Activated effector memory CD4-positive, alpha-beta T cell treated with anti-CD3 and anti-CD28 coated beads, Interleukin-2, amount 50 U/mL, for 16 hours (primary cell): ENCODE measurements around the gene MELTF.

ENCODE experiments used
- DNase-seq: peaks from one replicate; pipeline ENCODE4 v3.0.0-alpha.2; 2020

The MELTF gene

DNA sequence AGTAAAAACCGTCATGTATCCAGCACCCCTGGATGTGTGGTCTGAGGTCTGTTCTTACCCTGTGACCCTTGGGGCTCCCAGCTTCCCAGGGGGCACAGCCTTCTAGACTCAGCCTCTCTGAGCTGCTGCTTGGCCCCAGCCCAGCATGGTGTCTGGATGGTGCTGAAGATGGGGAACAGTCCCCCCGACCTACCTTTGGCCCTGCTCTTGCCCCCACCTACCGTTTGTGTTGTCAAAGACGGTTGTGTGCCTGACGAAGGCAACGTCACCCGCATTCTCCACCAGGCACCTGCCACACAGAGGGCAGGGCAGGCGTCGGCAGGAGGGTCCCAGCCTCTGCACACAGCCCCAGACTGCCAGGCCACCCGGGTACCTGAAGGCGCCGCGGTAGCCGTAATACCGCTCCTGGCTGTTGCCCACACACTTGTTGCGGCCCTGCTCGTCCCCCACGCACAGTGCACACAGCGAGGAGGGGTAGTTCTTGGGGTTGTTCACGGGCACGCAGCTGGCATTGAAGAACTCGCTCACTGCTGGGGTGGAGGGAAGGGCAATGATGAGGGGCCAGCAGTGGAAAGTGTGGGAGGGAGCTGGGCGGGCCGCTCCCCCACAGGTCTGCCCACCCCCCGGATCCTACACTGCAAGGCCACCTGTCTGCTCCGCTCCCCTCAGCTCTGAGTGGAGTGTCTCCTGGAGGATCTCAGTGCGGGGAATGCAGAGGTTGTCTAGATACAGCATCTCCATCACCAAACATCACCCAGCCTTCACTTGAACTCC is 21.0 kb downstream of the MELTF start:
- DNase-seq = no peak

DNA sequence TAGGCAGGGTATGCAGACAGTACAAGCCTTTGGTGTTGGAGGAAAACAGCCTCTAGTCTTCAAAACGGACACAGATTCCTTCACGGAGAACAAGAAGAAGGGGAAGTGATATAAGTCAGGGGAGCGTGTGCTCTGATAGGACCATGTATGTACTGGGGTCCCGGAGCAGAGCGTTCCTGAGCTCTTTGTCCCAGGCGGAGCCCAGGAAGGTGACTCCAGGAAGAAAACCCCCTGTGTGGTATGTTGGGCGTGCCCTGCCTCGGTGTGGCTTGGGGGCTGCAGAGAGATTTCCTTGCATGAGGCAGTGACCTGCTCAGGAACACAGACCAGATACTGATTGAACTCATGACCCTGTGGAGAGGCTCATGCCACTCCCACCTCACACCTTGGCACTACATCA is 21.7 kb downstream of the MELTF start:
- no peak for DNase-seq

DNA sequence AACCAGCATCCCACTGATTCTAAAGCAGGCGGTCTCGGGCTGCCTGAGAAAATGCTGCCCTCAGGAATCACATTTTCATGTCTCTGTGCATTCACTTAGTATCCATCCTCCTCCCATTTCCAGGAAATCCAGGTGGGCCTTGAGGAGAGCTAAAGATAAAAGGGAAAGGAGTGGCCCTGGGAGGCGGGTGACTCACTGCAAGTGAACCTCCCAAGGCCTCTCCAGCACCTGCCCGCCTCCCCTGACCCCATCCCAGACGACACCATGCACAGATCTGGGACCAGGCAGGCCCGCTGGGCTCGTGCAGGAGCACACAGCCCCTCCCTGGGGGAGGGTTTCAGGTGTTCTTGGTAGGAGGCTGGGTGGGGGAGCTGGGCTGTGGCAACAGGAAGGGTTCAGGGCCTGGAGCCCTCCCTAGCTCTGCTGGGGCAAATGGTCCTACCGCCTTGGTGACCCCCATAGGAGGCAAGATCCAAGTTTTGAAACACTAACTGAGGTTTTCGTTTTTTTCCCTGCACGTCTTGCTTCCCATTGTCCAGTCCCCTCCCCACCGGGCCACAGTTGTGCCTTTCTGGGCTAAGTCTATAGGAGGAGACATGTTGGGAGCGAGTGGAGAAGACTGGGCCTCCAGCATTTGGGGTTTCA is 22.2 kb downstream of the MELTF start:
- no peak for DNase-seq

DNA sequence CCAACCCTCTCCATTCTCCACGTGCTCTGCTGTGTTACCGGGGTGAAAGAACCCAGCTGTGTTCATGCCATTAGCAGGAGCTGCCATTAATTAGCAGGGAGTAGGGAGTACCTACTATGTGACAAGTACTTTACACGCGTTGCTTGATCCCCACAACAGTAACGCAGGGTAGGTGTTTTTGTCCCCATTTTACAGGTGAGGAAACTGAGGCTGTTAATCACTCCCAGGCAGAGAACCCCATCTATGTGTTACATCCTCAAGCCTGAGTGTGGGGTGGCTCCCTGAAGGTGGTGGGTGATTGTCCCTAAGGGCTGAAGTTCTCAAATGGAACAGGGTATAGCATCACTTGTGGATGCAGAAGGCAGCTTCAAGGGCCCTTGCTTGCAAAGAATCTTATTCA is 22.8 kb downstream of the MELTF start:
- no peak for DNase-seq

- DNase-seq = no peak
Observed at GRCh38 chr3:197006446-197006845, 23.2 kb downstream of the MELTF start.

DNA sequence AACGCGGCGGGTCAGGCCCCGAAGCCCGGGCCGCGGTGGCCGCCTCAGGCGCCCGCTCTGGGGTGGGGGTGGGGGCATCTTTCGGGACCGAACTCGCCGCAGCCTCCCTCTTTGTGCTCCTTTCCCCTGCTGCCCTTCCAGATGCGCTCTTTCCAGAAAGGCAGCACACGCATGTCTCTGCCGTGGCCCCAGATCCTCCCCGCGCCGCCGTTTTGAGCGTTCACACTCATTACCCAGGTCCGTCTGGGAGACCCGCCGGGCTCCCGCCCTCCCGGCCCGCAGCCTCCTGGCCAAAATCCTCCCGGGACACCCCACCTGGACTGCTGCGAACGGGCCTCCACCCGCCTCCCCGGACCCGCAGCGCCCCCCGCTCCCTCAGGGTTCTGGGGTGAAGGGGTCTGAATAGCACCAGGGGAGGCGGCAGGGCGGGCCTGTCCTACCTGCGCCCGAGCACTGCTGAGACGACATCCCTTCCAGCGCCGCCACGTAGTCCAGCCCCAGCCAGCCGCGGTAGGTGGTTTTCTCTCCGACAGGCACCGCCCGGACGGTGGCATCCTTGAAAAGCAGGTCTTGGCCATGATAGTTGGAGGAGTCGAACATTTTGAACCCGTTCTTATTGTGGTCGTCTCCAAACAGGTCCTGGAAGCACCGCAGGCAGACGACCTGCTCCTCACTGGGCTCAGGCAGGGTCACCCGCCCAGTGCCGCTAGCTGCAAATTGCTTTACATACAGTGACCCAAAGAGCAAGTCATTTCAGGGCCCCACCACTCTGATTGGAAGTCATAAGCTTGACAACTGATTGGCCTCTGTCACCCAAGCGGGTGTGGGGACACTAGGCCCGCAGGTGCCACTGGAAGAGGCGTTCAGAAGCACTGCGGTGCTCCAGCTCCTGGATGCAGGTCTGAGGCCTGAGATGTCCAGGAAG is 25.9 kb downstream of the MELTF start:
- DNase-seq = peak; percentile 73

- DNase-seq = peak; percentile 94
Observed at GRCh38 chr3:197002701-197003454, 26.7 kb downstream of the MELTF start.

- DNase-seq = no peak
Observed at GRCh38 chr3:197001972-197002700, 27.5 kb downstream of the MELTF start.

- no peak for DNase-seq
Observed at GRCh38 chr3:197001106-197001971, 28.3 kb downstream of the MELTF start.

GRCh38 chr3:197000211-197000610 is 29.4 kb downstream of the MELTF start:
- no peak for DNase-seq

DNA sequence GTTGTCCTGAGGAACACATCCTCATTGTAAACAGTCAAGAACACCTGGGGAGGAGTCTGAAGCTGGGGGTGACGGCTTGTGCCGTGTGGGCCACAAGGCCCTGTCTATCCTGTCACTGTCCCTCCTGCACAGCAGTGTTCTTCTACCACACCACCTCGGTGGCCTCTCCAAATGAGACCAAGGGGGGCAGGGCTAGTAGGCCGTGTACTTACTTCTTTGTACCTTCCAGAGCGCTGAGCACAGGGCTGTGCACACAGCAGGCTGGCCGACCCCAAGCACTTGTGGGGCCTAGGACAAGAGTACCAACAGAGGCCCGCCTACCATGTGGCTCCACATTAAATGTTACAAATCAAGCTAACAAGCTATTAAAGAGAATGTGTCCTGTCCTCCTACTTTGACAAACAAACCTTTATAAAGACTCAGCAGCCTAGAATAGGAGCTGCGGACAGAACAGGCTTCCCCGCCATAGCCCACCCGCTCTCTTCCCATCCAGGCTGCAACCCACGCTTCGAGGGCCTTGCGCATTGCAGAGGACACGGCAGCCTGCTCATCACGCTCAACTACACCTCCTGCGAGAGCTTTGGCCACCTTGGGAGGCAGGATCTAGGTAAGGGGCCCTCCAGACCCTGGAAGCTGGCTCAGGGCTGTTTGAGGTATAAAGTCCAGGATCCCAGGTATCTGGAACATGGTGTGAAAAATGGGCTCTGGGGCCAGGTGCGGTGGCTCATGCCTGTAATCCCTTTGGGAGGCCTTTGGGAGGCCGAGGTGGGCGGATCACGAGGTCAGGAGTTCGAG is 30.5 kb downstream of the MELTF start:
- no peak for DNase-seq

GRCh38 chr3:196997311-196997710 is 32.3 kb downstream of the MELTF start:
- no peak for DNase-seq

DNA sequence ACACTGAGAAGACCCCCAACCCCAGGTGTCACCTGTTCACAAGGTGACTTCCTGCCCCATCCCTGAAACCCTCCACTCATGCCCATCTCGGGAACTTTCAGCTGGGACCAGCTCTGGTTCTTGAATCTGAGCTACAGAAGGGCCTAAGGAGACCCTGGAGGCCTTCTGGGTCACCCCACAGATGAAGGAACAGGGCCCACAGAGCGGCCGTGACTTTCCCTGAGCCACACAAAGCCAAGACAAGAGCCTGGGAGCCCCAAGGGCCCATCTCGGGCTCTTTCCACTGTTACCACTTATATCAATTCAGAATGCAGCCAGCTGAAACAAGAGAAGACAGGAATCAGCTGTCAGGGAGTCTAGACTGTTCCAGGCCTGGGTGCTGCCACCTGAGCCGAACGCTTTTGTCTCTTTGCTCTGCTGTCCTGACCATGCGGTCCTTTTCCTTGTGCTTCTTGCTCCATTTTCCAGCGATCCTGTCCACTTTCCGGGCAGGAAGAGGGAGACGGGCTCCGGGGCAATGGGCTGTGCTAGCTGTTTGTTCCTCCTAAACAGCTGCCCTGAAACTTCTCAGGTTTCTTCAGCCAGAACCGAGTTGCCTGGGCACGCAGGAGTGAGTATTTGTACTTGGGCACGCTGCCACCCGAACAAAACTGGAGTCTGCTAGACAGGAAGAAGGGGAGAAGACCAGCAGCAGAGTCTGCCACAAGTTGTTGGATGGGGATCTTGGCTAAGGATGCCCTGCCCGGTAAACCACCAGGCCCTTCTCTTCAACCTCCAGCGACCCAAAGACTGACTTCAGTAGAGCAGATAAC is 33.0 kb downstream of the MELTF start:
- DNase-seq = no peak

DNA sequence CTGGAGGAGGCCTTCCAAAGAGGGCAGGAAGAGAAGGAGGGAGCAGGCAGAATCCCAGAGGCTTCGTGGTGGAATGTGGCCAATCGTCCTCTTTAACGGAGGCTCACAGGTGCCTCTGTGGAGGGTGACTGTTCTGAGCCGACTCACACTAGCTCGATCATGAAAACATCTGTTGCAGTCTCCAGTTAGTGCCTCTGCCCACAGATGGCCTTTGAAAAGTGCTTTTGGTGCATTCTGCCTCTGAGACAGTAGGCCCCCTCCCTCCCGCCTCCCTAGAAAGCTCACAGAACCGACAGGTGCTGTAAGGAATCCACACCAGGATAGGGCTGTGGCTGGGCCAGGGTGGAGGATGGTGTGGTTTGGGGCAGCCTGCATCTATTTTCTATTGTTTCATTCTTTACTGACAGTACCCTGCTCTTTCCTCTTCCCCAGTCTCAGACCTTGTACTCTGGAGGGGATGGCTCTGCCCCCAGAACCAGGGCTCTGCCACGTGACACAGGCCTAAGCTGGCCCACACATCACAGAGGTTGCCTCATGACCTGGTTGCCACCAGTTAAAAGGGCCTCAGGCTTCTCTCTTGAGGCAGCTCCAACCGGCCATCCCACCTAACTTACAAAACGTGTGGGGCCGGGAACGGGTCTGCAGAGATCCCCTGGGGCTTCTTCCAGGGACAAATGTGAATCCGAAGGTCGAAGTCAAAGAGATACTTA is 33.8 kb downstream of the MELTF start:
- DNase-seq = no peak

DNA sequence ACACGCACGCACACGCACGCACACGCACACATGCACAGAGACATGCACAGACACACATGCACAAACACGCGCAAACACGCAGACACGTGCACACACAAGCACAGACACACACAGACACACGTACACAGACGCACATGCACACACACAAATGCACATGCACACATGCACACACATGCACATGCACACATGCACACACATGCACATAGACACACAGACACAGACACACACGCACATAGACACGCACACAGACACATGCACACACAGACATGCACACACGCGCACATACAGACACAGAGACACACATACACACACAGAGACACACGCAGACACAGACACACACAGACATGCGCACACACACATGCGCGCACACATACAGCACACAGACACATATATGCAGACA is 34.6 kb downstream of the MELTF start:
- no peak for DNase-seq

GRCh38 chr3:196994056-196994455 is 35.6 kb downstream of the MELTF start:
- DNase-seq = no peak

GRCh38 chr3:196992461-196993065 is 37.1 kb downstream of the MELTF start:
- no peak for DNase-seq
